Gastroesophageal sphincter (tissue), 4 donors: ENCODE measurements around the gene CLDN2. TPM values are rescaled to one million over a fixed set of nuclear protein-coding genes. Genes with fewer than 3 reads are reported as not detected.

Experiments used
- ATAC-seq: fragments of 150-250 bp; one replicate; pipeline ENCODE4 v1.9.1; 2016; ENCODE audit warnings: mild to moderate bottlenecking, moderate library complexity
- H3K27ac ChIP-seq, 4 donors: fragments of 200-600 bp; sonication (generic) in 3 of 4; 1 replicate in 3 of 4; 2 replicates in 1 of 4; pipeline ENCODE4 v1.5.1; 2016 to 2019
- H3K27me3 ChIP-seq: fragments of 200-600 bp; sonication (generic); one replicate; pipeline ENCODE4 v1.5.1; 2019
- H3K36me3 ChIP-seq, 2 donors: fragments of 200-600 bp; sonication (generic); one replicate each; pipeline ENCODE4 v1.5.1; 2019; ENCODE audit warnings: control low read depth in 1 of 2
- H3K4me1 ChIP-seq, 3 donors: fragments of 200-600 bp; sonication (generic); 1 replicate in 2 of 3; 2 replicates in 1 of 3; pipeline ENCODE4 v1.5.1; 2016 to 2019; ENCODE audit warnings: control low read depth in 2 of 3
- H3K4me3 ChIP-seq, 2 donors: fragments of 200-600 bp; sonication (generic); one replicate each; pipeline ENCODE4 v1.5.1; 2019; ENCODE audit warnings: mild to moderate bottlenecking in 1 of 2, moderate library complexity in 1 of 2
- H3K9me3 ChIP-seq, 3 donors: fragments of 200-600 bp; sonication (generic); one replicate each; pipeline ENCODE4 v1.5.1; 2017 to 2019; ENCODE audit warnings: control low read depth in 2 of 3
- EP300 ChIP-seq: sonication (generic); formaldehyde crosslinking; IDR thresholded peaks from one replicate; pipeline ENCODE4 v1.6.1; 2017; ENCODE audit warnings: antibody characterized with exemption, mild to moderate bottlenecking
- POLR2A ChIP-seq, 2 donors: fragments of 450-650 bp; IDR thresholded peaks; one replicate each; pipeline ENCODE4 v1.6.1; 2017; ENCODE audit warnings: antibody characterized with exemption in 2 of 2, mild to moderate bottlenecking in 2 of 2, moderate library complexity in 1 of 2
- POLR2AphosphoS5 ChIP-seq: sonication (generic); formaldehyde crosslinking; IDR thresholded peaks from one replicate; pipeline ENCODE4 v1.6.1; 2017; ENCODE audit warnings: antibody characterized with exemption
- WGBS, 2 donors: methylation state at CpG; one replicate each; pipeline ENCODE4 v1.1.5; 2018; ENCODE audit warnings: low coverage in 1 of 2; 5-methylcytosine and 5-hydroxymethylcytosine counted together
- total RNA-seq, 4 donors: library from RNA; depleted of rRNA; stranded (reverse); fragments of >200 nt; gene quantifications; one replicate each; pipeline ENCODE4 v1.1.0, GENCODE V29; 2016
- TF ChIP-seq, protein P1 (sequence below), 4 experiments: fragments of 200-600 bp in 2 of 4; fragments of 450-650 bp in 2 of 4; sonication (generic) in 1 of 4; IDR thresholded peaks; one replicate each; pipeline ENCODE4 v1.5.1; 2017 to 2019; ENCODE audit warnings: antibody characterized with exemption in 4 of 4, mild to moderate bottlenecking in 2 of 4, moderate library complexity in 2 of 4

The CLDN2 gene
- total RNA-seq, 4 donors from 2014 or later: not detected

DNA sequence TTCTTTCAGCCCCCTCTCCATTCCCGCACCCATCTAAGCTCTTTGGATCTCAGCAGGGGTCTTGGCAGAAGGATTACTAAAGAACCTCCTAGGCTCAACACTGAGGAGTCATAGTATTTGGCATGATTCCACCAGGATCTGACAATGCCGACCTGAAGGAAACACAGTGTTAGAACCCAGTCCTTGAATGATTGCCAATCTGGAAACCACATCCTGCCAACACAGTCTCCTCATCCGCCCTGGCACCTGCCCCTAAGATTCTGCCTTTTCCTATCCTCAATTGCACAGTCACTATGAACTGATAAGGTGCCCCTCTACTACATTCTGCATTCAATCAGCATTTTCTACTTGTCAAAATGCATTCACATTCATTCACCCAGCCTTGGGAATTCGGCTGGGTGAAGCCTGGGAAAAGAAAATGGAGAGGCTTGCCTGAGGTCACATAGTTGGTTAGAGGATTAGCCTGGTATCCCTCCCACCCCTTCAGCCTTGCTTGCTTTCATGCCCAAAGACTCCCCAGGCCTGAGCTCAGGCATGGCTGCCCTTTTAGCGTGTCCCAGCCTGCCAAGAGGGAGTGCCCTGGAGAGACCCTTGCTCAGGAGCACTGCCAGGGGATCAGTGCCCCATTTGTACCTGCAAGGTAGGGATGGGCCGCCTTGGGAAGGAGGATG is 2.2 kb upstream of the CLDN2 start:
- no peak for ATAC-seq
- 33 to 50% methylated on average over 2 to 4 of the region's 6 CpGs for WGBS, 2 donors

GRCh38 chrX:106921637-106922036 is 1.4 kb downstream of the CLDN2 start:
- Histone ChIP-seq H3K4me1 (no peaks in the 10 kb centered on the region), H3K27me3 (no peaks in the 10 kb centered on the region), H3K4me3 (no peak overlapping the region), H3K9me3 (no peaks in the 10 kb centered on the region), H3K36me3 (no peaks in the 10 kb centered on the region), H3K27ac (no peak overlapping the region)
- no peak for ATAC-seq
- TF ChIP-seq POLR2A (IDR thresholded peaks at IDR 0.05) (no peak), POLR2AphosphoS5 (no peak), EP300 (no peak)
- TF ChIP-seq, protein P1, sequence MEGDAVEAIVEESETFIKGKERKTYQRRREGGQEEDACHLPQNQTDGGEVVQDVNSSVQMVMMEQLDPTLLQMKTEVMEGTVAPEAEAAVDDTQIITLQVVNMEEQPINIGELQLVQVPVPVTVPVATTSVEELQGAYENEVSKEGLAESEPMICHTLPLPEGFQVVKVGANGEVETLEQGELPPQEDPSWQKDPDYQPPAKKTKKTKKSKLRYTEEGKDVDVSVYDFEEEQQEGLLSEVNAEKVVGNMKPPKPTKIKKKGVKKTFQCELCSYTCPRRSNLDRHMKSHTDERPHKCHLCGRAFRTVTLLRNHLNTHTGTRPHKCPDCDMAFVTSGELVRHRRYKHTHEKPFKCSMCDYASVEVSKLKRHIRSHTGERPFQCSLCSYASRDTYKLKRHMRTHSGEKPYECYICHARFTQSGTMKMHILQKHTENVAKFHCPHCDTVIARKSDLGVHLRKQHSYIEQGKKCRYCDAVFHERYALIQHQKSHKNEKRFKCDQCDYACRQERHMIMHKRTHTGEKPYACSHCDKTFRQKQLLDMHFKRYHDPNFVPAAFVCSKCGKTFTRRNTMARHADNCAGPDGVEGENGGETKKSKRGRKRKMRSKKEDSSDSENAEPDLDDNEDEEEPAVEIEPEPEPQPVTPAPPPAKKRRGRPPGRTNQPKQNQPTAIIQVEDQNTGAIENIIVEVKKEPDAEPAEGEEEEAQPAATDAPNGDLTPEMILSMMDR (IDR thresholded peaks at IDR 0.05): no peak
- whole genome bisulfite sequencing, 2 donors: 60 to 72% methylated on average over 1 to 2 of the region's 2 CpGs

More for the DNA sequence above, 2.2 kb upstream of the CLDN2 start:
- Histone ChIP-seq H3K9me3 (no peaks in the 10 kb centered on the region), H3K4me3 (no peak overlapping the region), H3K27me3 (no peaks in the 10 kb centered on the region), H3K4me1 (no peaks in the 10 kb centered on the region), H3K36me3 (no peaks in the 10 kb centered on the region), H3K27ac (no peak overlapping the region)
- TF ChIP-seq POLR2AphosphoS5: no peak
- no peak for TF ChIP-seq EP300
- no peak for TF ChIP-seq POLR2A (IDR thresholded peaks at IDR 0.05)
- TF ChIP-seq, protein P1 (IDR thresholded peaks at IDR 0.05): no peak

DNA sequence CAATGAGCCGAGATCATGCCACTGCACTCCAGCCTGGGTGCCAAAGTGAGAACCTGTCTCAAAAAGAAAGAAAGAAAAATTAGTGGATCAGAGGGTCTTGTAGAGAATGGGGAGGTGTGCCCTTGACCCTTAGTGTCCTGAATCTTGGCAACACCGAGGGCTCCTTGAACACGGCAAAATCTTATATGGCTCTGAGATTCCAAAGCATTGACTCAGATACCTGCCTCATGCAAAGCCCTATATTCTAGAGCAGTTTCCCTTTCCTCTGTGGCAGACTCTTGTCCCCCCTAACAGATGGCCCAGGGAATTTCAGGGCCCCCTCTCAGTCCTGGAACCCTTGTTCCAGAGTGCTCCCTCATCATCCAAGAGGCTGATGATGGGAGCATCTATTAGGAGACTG is 6.8 kb downstream of the CLDN2 start:
- no peak for ATAC-seq
- TF ChIP-seq EP300 (no peak), POLR2A (IDR thresholded peaks at IDR 0.05) (no peak), POLR2AphosphoS5 (no peak)
- TF ChIP-seq, protein P1 (IDR thresholded peaks at IDR 0.05): no peak
- no peaks in the 10 kb centered on the region for H3K9me3 ChIP-seq
- H3K36me3 ChIP-seq: no peaks in the 10 kb centered on the region
- H3K4me3 ChIP-seq: no peak overlapping the region
- 90% methylated on average over 2 of the region's 3 CpGs; no CpG with 5 or more reads in 1 of the 2 donors for WGBS, 2 donors
- H3K27ac ChIP-seq: no peak overlapping the region
- no peaks in the 10 kb centered on the region for H3K4me1 ChIP-seq
- no peaks in the 10 kb centered on the region for H3K27me3 ChIP-seq

GRCh38 chrX:106927700-106928099 is 7.5 kb downstream of the CLDN2 start:
- Histone ChIP-seq H3K4me1 (no peaks in the 10 kb centered on the region), H3K27ac (no peak overlapping the region), H3K27me3 (no peaks in the 10 kb centered on the region), H3K4me3 (no peak overlapping the region), H3K36me3 (no peaks in the 10 kb centered on the region), H3K9me3 (no peaks in the 10 kb centered on the region)
- WGBS, 2 donors: 79 to 87% methylated on average over 4 to 5 of the region's 5 CpGs
- TF ChIP-seq, protein P1 (IDR thresholded peaks at IDR 0.05): no peak
- no peak for TF ChIP-seq POLR2A (IDR thresholded peaks at IDR 0.05)
- no peak for ATAC-seq

DNA sequence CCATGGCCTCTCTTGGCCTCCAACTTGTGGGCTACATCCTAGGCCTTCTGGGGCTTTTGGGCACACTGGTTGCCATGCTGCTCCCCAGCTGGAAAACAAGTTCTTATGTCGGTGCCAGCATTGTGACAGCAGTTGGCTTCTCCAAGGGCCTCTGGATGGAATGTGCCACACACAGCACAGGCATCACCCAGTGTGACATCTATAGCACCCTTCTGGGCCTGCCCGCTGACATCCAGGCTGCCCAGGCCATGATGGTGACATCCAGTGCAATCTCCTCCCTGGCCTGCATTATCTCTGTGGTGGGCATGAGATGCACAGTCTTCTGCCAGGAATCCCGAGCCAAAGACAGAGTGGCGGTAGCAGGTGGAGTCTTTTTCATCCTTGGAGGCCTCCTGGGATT is 8.0 kb downstream of the CLDN2 start:
- Histone ChIP-seq H3K27ac (no peak overlapping the region), H3K27me3 (no peaks in the 10 kb centered on the region), H3K36me3 (no peaks in the 10 kb centered on the region), H3K4me3 (no peak overlapping the region), H3K4me1 (no peaks in the 10 kb centered on the region), H3K9me3 (no peaks in the 10 kb centered on the region)
- TF ChIP-seq POLR2AphosphoS5: no peak
- TF ChIP-seq POLR2A (IDR thresholded peaks at IDR 0.05): no peak
- TF ChIP-seq, protein P1 (IDR thresholded peaks at IDR 0.05): no peak
- TF ChIP-seq EP300: no peak
- ATAC-seq: no peak
- 70% methylated on average over 2 of the region's 4 CpGs; no CpG with 5 or more reads in 1 of the 2 donors for whole genome bisulfite sequencing, 2 donors
